NCI-H2196 (cell line): Measurements from ENCODE around the gene TCAIM.
"Not testable (repeated sequence)": the region's sequence is repeated elsewhere in the genome, so short reads cannot be mapped to it uniquely, and the experiment has no call there.

Experiments
- DNase-seq: peaks from one replicate; lab custom pipeline; 2025; ENCODE audit not compliant: unreplicated experiment; lab: John Stamatoyannopoulos, UW

TCAIM gene

DNA sequence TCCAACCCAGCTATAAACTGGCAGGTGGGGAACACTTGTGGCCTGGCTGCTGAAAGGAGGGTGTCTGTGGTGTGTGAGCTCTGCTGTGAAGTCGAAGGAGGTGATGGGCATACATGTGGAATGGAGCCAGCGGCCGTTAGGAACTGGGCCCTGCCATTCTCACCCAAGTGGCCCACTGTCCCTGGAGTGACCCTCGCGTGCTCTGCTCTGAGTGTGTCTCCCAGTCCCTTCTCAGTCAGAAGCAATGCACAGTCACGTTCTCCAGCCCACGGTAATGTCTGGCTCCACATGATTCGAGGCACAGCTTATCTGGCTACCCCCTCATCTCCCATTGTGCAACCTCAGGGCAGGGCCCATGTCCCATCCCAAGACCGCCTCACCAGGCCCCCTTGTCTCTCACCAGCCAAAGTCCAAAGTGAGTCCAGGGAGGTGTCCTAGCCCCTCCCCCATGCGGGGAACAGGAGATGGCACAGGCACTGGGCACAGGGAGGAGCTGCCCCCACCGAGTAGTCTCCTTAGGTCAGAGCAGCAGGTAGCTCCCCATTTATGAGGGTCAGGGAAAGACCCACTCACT, 76.0 kb downstream of the TCAIM start:
- DNase-seq: no peak

DNA sequence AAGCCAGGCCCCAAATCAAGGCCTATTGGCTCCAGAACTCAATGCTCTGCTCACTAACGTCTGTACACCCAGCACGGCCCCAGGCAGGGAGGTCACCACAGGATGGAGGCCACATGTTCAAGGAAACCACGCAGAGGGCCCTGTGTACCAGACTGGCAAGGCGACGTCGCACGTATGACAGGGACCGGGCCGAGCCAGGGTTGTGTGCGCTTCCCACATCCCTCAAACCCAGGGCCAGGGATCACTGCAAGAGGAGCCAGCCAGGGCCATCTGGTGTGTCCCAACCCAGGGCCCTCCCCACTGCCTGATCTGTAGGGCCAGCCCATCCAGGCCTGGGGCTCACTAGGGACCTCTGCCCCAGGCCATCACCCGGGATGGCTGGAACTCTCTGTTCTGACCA, 76.9 kb downstream of the TCAIM start:
- DNase-seq: no peak

GRCh38 chr3:44416031-44417030, 77.8 kb downstream of the TCAIM start:
- DNase-seq: no peak

DNA sequence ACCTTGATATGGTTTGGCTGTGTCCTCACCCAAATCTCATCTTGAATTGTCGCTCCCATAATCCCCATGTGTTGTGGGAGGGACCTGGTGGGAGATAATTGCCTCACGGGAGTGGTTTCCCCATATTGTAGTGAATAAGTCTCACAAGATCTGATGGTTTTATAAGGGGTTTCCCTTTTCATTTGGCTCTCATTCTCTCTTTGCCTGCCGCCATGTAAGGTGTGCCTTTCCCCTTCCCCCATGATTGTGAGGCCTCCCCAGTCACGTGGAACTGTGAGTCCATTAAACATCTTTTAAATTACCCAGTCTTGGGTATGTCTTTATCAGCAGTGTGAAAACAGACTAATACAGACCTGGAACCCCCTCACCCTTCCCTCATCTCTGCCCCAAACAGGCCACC, 79.6 kb downstream of the TCAIM start:
- DNase-seq: not testable (repeated sequence)

- no peak for DNase-seq
These were observed 80.0 kb downstream of the TCAIM start for GRCh38 chr3:44418549-44418948.

GRCh38 chr3:44419116-44419922, 80.8 kb downstream of the TCAIM start:
- no peak for DNase-seq

GRCh38 chr3:44419923-44420650, 81.5 kb downstream of the TCAIM start:
- no peak for DNase-seq

- DNase-seq: no peak
These were observed 82.1 kb downstream of the TCAIM start for GRCh38 chr3:44420676-44421075.

DNA sequence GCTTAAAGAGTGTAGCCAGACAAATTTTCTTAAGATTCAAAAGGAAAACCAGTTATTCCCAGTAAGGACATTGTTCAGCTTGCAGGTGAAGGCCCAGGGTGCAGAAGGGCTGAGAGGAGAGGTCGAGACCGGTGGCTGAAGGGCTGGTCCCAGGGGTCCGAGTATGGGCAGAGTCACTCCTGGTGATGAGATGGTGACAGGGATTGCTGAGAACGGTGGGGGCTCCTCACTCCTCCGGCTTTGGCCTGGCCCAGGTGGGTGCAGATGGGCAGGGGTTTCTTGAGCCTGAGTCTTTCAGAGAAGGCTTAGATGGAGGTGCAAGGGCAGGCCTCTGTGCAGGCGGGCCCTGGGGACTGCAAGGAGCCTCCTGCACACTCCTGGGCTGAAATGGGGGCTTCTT, 82.7 kb downstream of the TCAIM start:
- DNase-seq: no peak

GRCh38 chr3:44424758-44425157, 86.2 kb downstream of the TCAIM start:
- no peak for DNase-seq

- no peak for DNase-seq
These were observed 89.1 kb downstream of the TCAIM start for GRCh38 chr3:44427683-44428082.

DNA sequence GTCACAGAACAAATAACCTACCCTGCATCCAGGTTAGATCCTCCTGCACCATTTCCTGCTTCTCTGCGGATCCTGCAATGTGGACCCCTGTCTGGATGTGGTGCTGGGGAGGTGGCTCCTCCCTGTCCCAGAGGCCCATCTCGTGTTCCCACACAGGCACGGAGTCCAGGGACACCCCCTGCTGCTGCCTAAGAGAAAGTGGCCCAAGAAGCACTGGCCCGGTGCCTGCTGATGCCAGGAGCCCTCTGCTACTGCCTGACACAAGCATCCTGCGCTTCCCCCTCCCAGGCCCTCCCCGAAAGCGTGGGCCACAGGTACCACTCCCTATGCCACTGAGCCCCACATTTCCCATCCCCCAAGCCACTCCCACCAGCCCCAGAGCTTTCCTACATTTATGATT, 90.3 kb downstream of the TCAIM start:
- no peak for DNase-seq

DNA sequence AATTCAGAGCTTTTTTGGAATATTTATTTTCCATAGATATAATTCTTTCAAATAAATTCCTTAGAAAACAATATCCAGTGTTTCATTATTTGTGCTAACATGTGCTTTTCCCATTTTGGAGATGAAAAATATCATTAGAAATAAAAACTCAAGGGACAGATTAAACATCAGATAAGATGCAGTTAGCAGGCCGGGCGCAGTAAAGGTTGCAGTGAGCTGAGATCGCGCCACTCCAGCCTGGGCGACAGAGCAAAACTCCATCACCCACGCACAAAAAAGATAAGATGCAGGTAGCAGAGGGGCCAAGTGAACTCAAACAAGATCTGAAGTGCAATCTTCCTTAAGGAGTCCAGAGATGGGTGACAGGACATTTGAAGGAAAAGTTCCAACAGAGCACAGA, 90.9 kb downstream of the TCAIM start:
- no peak for DNase-seq

GRCh38 chr3:44430466-44430865, 91.9 kb downstream of the TCAIM start:
- DNase-seq: no peak

DNA sequence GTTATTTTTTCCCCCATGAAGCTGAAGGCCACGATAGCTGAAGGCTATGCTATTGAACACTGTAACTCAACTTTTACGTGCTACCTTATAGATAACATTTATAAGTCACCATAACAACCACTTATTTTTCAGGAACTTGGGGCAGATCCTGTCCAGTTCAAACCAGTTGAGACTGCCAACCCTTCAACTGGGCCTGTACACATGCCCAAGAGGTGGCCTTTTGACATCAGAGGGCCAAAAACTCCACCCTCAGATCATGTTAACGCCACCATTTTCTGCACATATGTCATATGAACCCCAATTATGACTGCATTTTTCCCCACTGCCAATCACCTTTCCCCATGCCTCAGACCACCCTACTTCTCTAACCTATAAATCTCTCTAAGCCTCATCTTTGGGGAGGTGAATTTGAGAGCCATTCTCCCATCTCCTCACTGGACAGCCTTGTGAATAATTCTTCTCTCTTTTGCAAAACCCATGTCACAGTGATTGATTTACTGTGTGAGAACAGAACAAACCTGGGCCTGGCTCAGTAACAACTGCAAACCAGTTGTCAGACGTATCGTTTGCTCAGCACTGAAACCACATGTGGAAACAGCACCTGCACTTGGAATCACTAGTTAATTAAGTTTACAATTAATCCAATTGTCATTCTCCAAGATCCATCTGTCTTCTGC, 96.4 kb downstream of the TCAIM start:
- DNase-seq: no peak

DNA sequence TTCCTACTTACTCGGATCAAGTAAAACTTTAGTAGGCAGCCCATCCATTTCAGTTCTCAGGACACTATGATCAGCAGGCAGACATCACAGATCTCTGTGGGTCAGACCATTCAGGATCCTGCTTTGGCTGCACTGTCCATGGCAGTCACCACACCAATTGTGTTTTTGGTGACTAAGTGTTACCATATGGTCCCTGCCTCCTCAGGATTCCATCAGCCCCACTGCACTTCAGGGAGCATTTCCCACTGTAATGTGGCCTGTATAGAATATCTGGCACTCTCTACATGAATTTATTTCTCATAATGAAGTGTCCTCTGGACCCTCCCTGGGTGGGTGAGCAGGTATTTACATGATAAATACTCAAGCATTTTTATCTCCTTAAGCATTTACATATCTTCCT, 97.6 kb downstream of the TCAIM start:
- DNase-seq: no peak

GRCh38 chr3:44437800-44438199, 99.2 kb downstream of the TCAIM start:
- DNase-seq: no peak

GRCh38 chr3:44439499-44440295, 101.1 kb downstream of the TCAIM start:
- DNase-seq: no peak

DNA sequence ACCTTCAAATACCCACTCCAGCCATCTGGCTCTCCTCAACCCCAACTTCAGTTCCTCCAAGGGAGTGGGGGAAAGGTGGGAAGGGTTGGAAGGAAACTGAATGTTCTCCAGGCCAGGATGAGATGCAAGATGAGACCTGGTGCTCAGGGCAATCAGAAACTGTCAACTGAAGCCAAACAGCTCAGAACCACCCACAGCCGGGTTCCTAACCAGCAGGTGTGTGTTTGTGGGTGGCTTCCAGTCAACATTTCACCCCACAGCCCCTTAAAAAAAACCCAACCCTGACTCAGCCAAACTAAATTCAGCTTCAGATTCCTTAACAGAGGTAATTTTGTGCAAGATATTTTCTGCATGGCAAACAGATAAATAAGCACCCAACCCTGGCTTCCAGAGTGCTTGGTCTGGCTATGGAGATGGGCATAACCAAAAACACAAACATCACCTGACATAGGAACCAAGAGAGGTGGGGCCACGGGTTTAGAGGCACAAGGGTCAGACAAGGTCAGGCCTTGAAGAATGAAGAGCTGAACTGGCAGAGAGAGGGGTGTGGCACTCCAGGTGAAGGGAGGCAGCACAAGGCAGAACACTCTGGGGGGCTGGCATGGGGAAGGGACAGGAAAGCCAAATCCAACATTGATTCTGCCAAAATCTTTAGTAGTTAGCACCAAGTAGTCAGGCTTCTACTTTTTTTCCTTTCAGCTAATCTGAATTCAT, 104.2 kb downstream of the TCAIM start:
- DNase-seq: no peak
